IMR-90 (cell line): Measurements from ENCODE around the gene CDK1. TPM values are rescaled to one million over a fixed set of nuclear protein-coding genes. Genes with fewer than 3 reads are reported as not detected.

ENCODE experiments used
- ATAC-seq: fragments of 200-7000 bp; cut with Tn5 transposase; 2 replicates; pipeline ENCODE4 v1.9.1; 2020; ENCODE audit warnings: low read depth, mild to moderate bottlenecking, moderate library complexity
- BruUV-seq: library from RNA; stranded (reverse); fragments of 400-500 nt; replicated peaks from 2 replicates; lab custom pipeline; 2021; lab: Mats Ljungman, UMichigan
- CTCF ChIA-PET: fragments of 300-600 bp; formaldehyde crosslinking; extraction: SDS; loops from one replicate; lab custom pipeline; 2021; ENCODE audit warnings: antibody characterized with exemption; lab: Yijun Ruan, JAX
- POLR2A ChIA-PET: fragments of 300-600 bp; sonication (Branson Sonifier 250); formaldehyde crosslinking; loops from one replicate; lab custom pipeline; 2022; ENCODE audit warnings: antibody characterized with exemption; ENCODE audit not compliant: unreplicated experiment; lab: Charles Lee
- DNase-seq: peaks from one replicate; pipeline ENCODE4 v3.0.0; 2013
- H2AFZ ChIP-seq: replicated peaks from 2 replicates; pipeline ENCODE3; 2013; ENCODE audit warnings: low read length, mild to moderate bottlenecking; ENCODE audit not compliant: poor library complexity
- H2AK5ac ChIP-seq: 2 replicates; pipeline ENCODE4 v1.6.1; 2013; ENCODE audit warnings: low read depth, low read length, inconsistent platforms
- H2AK9ac ChIP-seq: replicated peaks from 2 replicates; pipeline ENCODE3; 2013; ENCODE audit warnings: mild to moderate bottlenecking, low read depth, low read length, moderate library complexity; ENCODE audit not compliant: poor library complexity
- H2BK120ac ChIP-seq: 2 replicates; pipeline ENCODE4 v1.6.1; 2013; ENCODE audit warnings: low read depth, low read length, inconsistent platforms
- H2BK15ac ChIP-seq: 3 replicates; pipeline ENCODE4 v1.6.1; 2013; ENCODE audit warnings: low read depth, low read length, inconsistent platforms
- H2BK20ac ChIP-seq: 2 replicates; pipeline ENCODE4 v1.6.1; 2013; ENCODE audit warnings: low read depth, mild to moderate bottlenecking, inconsistent platforms, low read length, moderate library complexity
- H2BK5ac ChIP-seq: 2 replicates; pipeline ENCODE4 v1.6.1; 2013; ENCODE audit warnings: mild to moderate bottlenecking, low read depth, low read length, inconsistent platforms; ENCODE audit not compliant: poor library complexity, severe bottlenecking
- H3K14ac ChIP-seq: replicated peaks from 2 replicates; pipeline ENCODE4 v1.6.1; 2013; ENCODE audit warnings: low read depth, low read length, inconsistent platforms
- H3K18ac ChIP-seq: 2 replicates; pipeline ENCODE4 v1.6.1; 2013; ENCODE audit warnings: low read depth, low read length, control low read depth
- H3K23ac ChIP-seq: 2 replicates; pipeline ENCODE4 v1.6.1; 2013; ENCODE audit warnings: low read depth, low read length, inconsistent platforms
- H3K27ac ChIP-seq: 2 replicates; pipeline ENCODE4 v1.5.1; 2013; ENCODE audit warnings: mild to moderate bottlenecking, control low read depth, low read length; ENCODE audit not compliant: insufficient read depth
- H3K27me3 ChIP-seq: 2 replicates; pipeline ENCODE4 v1.6.1; 2013; ENCODE audit warnings: low read length; ENCODE audit not compliant: control insufficient read depth, insufficient read depth
- H3K36me3 ChIP-seq: 2 replicates; pipeline ENCODE4 v1.6.1; 2013; ENCODE audit warnings: low read length, mixed read lengths; ENCODE audit not compliant: control insufficient read depth, insufficient read depth
- H3K4ac ChIP-seq: 2 replicates; pipeline ENCODE4 v1.6.1; 2013; ENCODE audit warnings: low read depth, low read length, inconsistent platforms
- H3K4me1 ChIP-seq: 2 replicates; pipeline ENCODE4 v1.6.1; 2013; ENCODE audit warnings: low read length, mixed read lengths; ENCODE audit not compliant: control insufficient read depth, insufficient read depth
- H3K4me2 ChIP-seq: 2 replicates; pipeline ENCODE4 v1.6.1; 2013; ENCODE audit warnings: low read depth, mild to moderate bottlenecking, control low read depth, low read length, moderate library complexity
- H3K4me3 ChIP-seq: 2 replicates; pipeline ENCODE4 v1.5.1; 2013; ENCODE audit warnings: low read depth, mild to moderate bottlenecking, control low read depth, low read length, moderate library complexity; ENCODE audit not compliant: insufficient read depth
- H3K56ac ChIP-seq: 2 replicates; pipeline ENCODE4 v1.6.1; 2013; ENCODE audit warnings: low read length, inconsistent platforms; ENCODE audit not compliant: insufficient read depth; ENCODE audit errors: extremely low read depth
- H3K79me1 ChIP-seq, 2 experiments: 2 replicates each; pipeline ENCODE4 v1.6.1; 2013; ENCODE audit warnings: low read length in 2 of 2, inconsistent platforms in 1 of 2, low read depth in 1 of 2
- H3K9ac ChIP-seq: 2 replicates; pipeline ENCODE4 v1.6.1; 2013; ENCODE audit warnings: low read depth, low read length, control low read depth
- H3K9me1 ChIP-seq: 2 replicates; pipeline ENCODE4 v1.6.1; 2013; ENCODE audit warnings: low read length, inconsistent platforms; ENCODE audit not compliant: insufficient read depth
- H3K9me3 ChIP-seq: 2 replicates; pipeline ENCODE4 v1.6.1; 2013; ENCODE audit warnings: low read length; ENCODE audit not compliant: control insufficient read depth, insufficient read depth
- H4K20me1 ChIP-seq: 2 replicates; pipeline ENCODE4 v1.6.1; 2013; ENCODE audit warnings: low read length, inconsistent platforms; ENCODE audit not compliant: insufficient read depth
- H4K5ac ChIP-seq: 2 replicates; pipeline ENCODE4 v1.6.1; 2013; ENCODE audit warnings: mild to moderate bottlenecking, low read depth, low read length, control low read depth
- H4K8ac ChIP-seq, 2 experiments: 2 replicates each; pipeline ENCODE4 v1.6.1; 2013; ENCODE audit warnings: low read depth in 2 of 2, low read length in 2 of 2, control low read depth in 1 of 2, inconsistent platforms in 1 of 2
- H4K91ac ChIP-seq: 2 replicates; pipeline ENCODE4 v1.6.1; 2013; ENCODE audit warnings: low read depth, low read length, inconsistent platforms; ENCODE audit not compliant: insufficient read depth
- BHLHE40 ChIP-seq: fragments of 150-350 bp; IDR thresholded peaks from 2 replicates; pipeline ENCODE4 v1.6.1; 2016; ENCODE audit warnings: mild to moderate bottlenecking, low read depth, low read length
- CEBPB ChIP-seq: IDR thresholded peaks from 2 replicates; pipeline ENCODE4 v1.6.1; 2012; ENCODE audit warnings: low read depth, low read length, improper control_type of control experiment
- FOS ChIP-seq: fragments of 150-350 bp; IDR thresholded peaks from 2 replicates; pipeline ENCODE4 v1.6.1; 2016; ENCODE audit warnings: low read depth, low read length
- MAZ ChIP-seq: IDR thresholded peaks from 2 replicates; pipeline ENCODE4 v1.6.1; 2012; ENCODE audit warnings: low read depth, mild to moderate bottlenecking, low read length, improper control_type of control experiment, moderate library complexity, borderline replicate concordance
- MXI1 ChIP-seq: IDR thresholded peaks from 2 replicates; pipeline ENCODE4 v1.6.1; 2012; ENCODE audit warnings: low read depth, mild to moderate bottlenecking, low read length, moderate library complexity, borderline replicate concordance
- POLR2A ChIP-seq: IDR thresholded peaks from 2 replicates; pipeline ENCODE4 v1.6.1; 2012; ENCODE audit warnings: mild to moderate bottlenecking, low read depth, low read length
- RFX5 ChIP-seq: IDR thresholded peaks from 2 replicates; pipeline ENCODE4 v1.8.0; 2012; ENCODE audit warnings: low read depth, mild to moderate bottlenecking, low read length, moderate library complexity
- WGBS, 2 experiments: methylation state at CpG; one replicate each; pipeline versions ENCODE4 v1.1.5 to v1.1.7; 2013; ENCODE audit warnings: missing lambda C conversion rate in 2 of 2; ENCODE audit not compliant: insufficient read length in 1 of 2; ENCODE audit errors: extremely low coverage in 2 of 2; 5-methylcytosine and 5-hydroxymethylcytosine counted together
- dilution Hi-C: fragments of 300-500 bp; cut with HindIII; formaldehyde crosslinking; loops from one replicate; pipeline ENCODE4 v1.14.3; 2018; ENCODE audit warnings: low sequenced_read_pairs; ENCODE audit not compliant: unreplicated experiment
- in situ Hi-C: fragments of 300-500 bp; cut with MboI; formaldehyde crosslinking; loops from 3 replicates; pipeline ENCODE4 v1.14.3; 2019; ENCODE audit warnings: low sequenced_read_pairs, inconsistent platforms, mixed read lengths
- intact Hi-C: fragments of 100-400 bp; cut with micrococcal nuclease; formaldehyde crosslinking; loops from 2 replicates; pipeline ENCODE4 v1.10.0; 2022
- polyA plus RNA-seq, 3 experiments: library from polyadenylated mRNA; depleted of rRNA; stranded (reverse); fragments of >200 nt; gene quantifications; 2 replicates each; pipeline ENCODE4 v1.2.3, GENCODE V29; 2012; ENCODE audit warnings: low replicate concordance in 1 of 3
- total RNA-seq: library from RNA; depleted of rRNA; stranded (reverse); fragments of >200 nt; gene quantifications from 2 replicates; pipeline ENCODE4 v1.2.3, GENCODE V29; 2012
- TF ChIP-seq, protein P1 (sequence below): fragments of 150-350 bp; IDR thresholded peaks from 2 replicates; pipeline ENCODE4 v1.6.1; 2016; ENCODE audit warnings: low read depth, mild to moderate bottlenecking, low read length, moderate library complexity, borderline replicate concordance

CDK1 gene
- total and polyA plus RNA-seq, 2 of the 4 experiments (the other 2 are of a cell fraction): 21.9 to 28.1 TPM

- no peaks in the 10 kb centered on the region for H3K27me3 ChIP-seq
- no peak overlapping the region for H2BK15ac ChIP-seq
- no peak overlapping the region for H2BK120ac ChIP-seq
- DNase-seq (no peak), ATAC-seq (no peak)
- H3K27ac ChIP-seq: no peak overlapping the region
- H4K91ac ChIP-seq: no peak overlapping the region
- H3K36me3 ChIP-seq: no peaks in the 10 kb centered on the region; the same call in 1 of the 2 replicates
- no peaks in the 10 kb centered on the region for H4K20me1 ChIP-seq
- H3K4me2 ChIP-seq: no peak overlapping the region
- no peak overlapping the region for H3K23ac ChIP-seq
- TF ChIP-seq POLR2A (no peak), MXI1 (no peak), MAZ (no peak), FOS (no peak), CEBPB (no peak), RFX5 (no peak), BHLHE40 (no peak)
- TF ChIP-seq, protein P1, sequence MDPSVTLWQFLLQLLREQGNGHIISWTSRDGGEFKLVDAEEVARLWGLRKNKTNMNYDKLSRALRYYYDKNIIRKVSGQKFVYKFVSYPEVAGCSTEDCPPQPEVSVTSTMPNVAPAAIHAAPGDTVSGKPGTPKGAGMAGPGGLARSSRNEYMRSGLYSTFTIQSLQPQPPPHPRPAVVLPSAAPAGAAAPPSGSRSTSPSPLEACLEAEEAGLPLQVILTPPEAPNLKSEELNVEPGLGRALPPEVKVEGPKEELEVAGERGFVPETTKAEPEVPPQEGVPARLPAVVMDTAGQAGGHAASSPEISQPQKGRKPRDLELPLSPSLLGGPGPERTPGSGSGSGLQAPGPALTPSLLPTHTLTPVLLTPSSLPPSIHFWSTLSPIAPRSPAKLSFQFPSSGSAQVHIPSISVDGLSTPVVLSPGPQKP: no peak
- no peak overlapping the region for H3K14ac ChIP-seq
- no peak overlapping the region for H2AFZ ChIP-seq
- 0 out of 2 replicates have a peak, but pooled peaks cover 3% of the 10 kb centered on the region for H3K9me1 ChIP-seq
- H4K5ac ChIP-seq: no peak overlapping the region
- no peak overlapping the region for H2AK5ac ChIP-seq
- intact Hi-C loops: no loop called here
- no TSS peak for BruUV-seq
- no peak overlapping the region for H2BK20ac ChIP-seq
- WGBS, 2 experiments: no CpG with 5 or more reads among the region's 3 CpGs
- no peak overlapping the region for H4K8ac ChIP-seq
- no peak overlapping the region for H2BK5ac ChIP-seq
- H3K79me1 ChIP-seq: peaks cover 20 to 26% of the 10 kb centered on the region in 2 experiments
- H3K4me1 ChIP-seq: no peaks in the 10 kb centered on the region; the same call in 1 of the 2 replicates
- H3K4me3 ChIP-seq: no peak overlapping the region
- H3K9me3 ChIP-seq: no peaks in the 10 kb centered on the region
- H3K18ac ChIP-seq: no peak overlapping the region
- no peak overlapping the region for H3K9ac ChIP-seq
- in situ Hi-C loops: no loop called here
- no peak overlapping the region for H3K4ac ChIP-seq
- H3K56ac ChIP-seq: no peak overlapping the region
- POLR2A ChIA-PET: no interaction called here
- dilution Hi-C loops: no loop called here
- CTCF ChIA-PET: no interaction called here
- H2AK9ac ChIP-seq: no peak overlapping the region
Observed at GRCh38 chr10:60795465-60796202, 17.4 kb downstream of the CDK1 start.
